Left ventricle myocardium inferior (tissue), 1 donor: ENCODE data around the gene FRYL. TPM values are rescaled to one million over a fixed set of nuclear protein-coding genes. Genes with fewer than 3 reads are reported as not detected.
"Not testable (repeated sequence)": the region's sequence is repeated elsewhere in the genome, so short reads cannot be mapped to it uniquely, and the experiment has no call there.

Experiments
- DNase-seq: peaks from one replicate; pipeline ENCODE4 v3.0.0-alpha.2; 2020
- H3K27ac ChIP-seq: fragments of 200-600 bp; replicated peaks from 2 replicates; pipeline ENCODE4 v1.8.0; 2021
- H3K27me3 ChIP-seq: fragments of 200-600 bp; 2 replicates; pipeline ENCODE4 v1.8.0; 2021; ENCODE audit warnings: low read depth
- H3K36me3 ChIP-seq: fragments of 200-600 bp; 2 replicates; pipeline ENCODE4 v1.8.0; 2021
- H3K4me1 ChIP-seq: fragments of 200-600 bp; 2 replicates; pipeline ENCODE4 v1.8.0; 2021
- H3K4me3 ChIP-seq: fragments of 200-600 bp; 2 replicates; pipeline ENCODE4 v1.8.0; 2021; ENCODE audit warnings: mild to moderate bottlenecking, moderate library complexity
- H3K9me3 ChIP-seq: fragments of 200-600 bp; replicated peaks from 2 replicates; pipeline ENCODE4 v1.8.0; 2021
- intact Hi-C: fragments of 100-400 bp; cut with micrococcal nuclease; formaldehyde crosslinking; loops from one replicate; pipeline ENCODE4 v1.11.0; 2022
- long read RNA-seq: library from polyadenylated mRNA; unstranded; transcript quantifications from one replicate; pipeline ENCODE4 v2.0.0, GENCODE V29; 2021
- total RNA-seq: library from RNA; stranded (reverse); fragmentation: NEBNext Ultra II Directional; extraction: Animal tissue kit (Norgen Biotek cat#: 25700); gene quantifications from one replicate; pipeline ENCODE4 v1.2.1, GENCODE V29; 2021
- TF ChIP-seq, protein P1 (sequence below): fragments of 200-600 bp; IDR thresholded peaks from 2 replicates; pipeline ENCODE4 v1.8.0; 2021; ENCODE audit warnings: antibody characterized with exemption, mild to moderate bottlenecking, borderline replicate concordance
- donor health status: DM: no; HTN: yes; CAD: no; lungs with severe emphysema.

The FRYL gene
- 33.2 TPM for total RNA-seq
- long read RNA-seq, partial matches to known transcripts = 5 of 7 reads
- long read RNA-seq, other reads (novel, unspliced or antisense) = 2 of 7 reads

GRCh38 chr4:48779998-48780864 lies at the start of gene FRYL:
FRYL (minus strand) TSS chr4:48780279; CDS start chr4:48634410, 145,869 bp downstream.
- intact Hi-C loops = loop anchor here (10.0 kb wide), 1 partner anchor 205 kb away; no protein-coding TSS in a partner anchor
- no peaks in the 10 kb centered on the region for H3K27me3 ChIP-seq
- peak; percentile 100 for DNase-seq
- H3K4me1 ChIP-seq = peaks cover 55% of the 10 kb centered on the region
- H3K9me3 ChIP-seq = no peaks in the 10 kb centered on the region
- H3K4me3 ChIP-seq = peak within 1 kb of the TSS; percentile 97
- H3K36me3 ChIP-seq = no peaks in the 10 kb centered on the region
- peak within 1 kb of the TSS; percentile 95 for H3K27ac ChIP-seq
- TF ChIP-seq, protein P1, sequence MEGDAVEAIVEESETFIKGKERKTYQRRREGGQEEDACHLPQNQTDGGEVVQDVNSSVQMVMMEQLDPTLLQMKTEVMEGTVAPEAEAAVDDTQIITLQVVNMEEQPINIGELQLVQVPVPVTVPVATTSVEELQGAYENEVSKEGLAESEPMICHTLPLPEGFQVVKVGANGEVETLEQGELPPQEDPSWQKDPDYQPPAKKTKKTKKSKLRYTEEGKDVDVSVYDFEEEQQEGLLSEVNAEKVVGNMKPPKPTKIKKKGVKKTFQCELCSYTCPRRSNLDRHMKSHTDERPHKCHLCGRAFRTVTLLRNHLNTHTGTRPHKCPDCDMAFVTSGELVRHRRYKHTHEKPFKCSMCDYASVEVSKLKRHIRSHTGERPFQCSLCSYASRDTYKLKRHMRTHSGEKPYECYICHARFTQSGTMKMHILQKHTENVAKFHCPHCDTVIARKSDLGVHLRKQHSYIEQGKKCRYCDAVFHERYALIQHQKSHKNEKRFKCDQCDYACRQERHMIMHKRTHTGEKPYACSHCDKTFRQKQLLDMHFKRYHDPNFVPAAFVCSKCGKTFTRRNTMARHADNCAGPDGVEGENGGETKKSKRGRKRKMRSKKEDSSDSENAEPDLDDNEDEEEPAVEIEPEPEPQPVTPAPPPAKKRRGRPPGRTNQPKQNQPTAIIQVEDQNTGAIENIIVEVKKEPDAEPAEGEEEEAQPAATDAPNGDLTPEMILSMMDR = no peak

- intact Hi-C loops = no loop called here
- Histone ChIP-seq H3K4me1 (peaks cover 17% of the 10 kb centered on the region), H3K9me3 (no peaks in the 10 kb centered on the region), H3K4me3 (no peak overlapping the region), H3K27me3 (no peaks in the 10 kb centered on the region), H3K27ac (no peak overlapping the region), H3K36me3 (no peaks in the 10 kb centered on the region)
- TF ChIP-seq, protein P1 = no peak
- no peak for DNase-seq
Observed at GRCh38 chr4:48827622-48828021, 47.5 kb upstream of the FRYL start.

- H3K4me1 ChIP-seq, H3K27ac ChIP-seq, DNase-seq, H3K36me3 ChIP-seq, H3K27me3 ChIP-seq, H3K4me3 ChIP-seq, intact Hi-C loops: not testable (repeated sequence)
- H3K9me3 ChIP-seq = peaks cover 11% of the 10 kb centered on the region
Observed at GRCh38 chr4:48821431-48821830, 41.4 kb upstream of the FRYL start.

- Histone ChIP-seq H3K36me3 (no peaks in the 10 kb centered on the region), H3K9me3 (peaks cover 4% of the 10 kb centered on the region), H3K27ac (no peak overlapping the region), H3K4me3 (no peak overlapping the region), H3K4me1 (no peaks in the 10 kb centered on the region), H3K27me3 (no peaks in the 10 kb centered on the region)
- TF ChIP-seq, protein P1 = no peak
- DNase-seq = no peak
- intact Hi-C loops = no loop called here
Observed at GRCh38 chr4:48816971-48817370, 36.9 kb upstream of the FRYL start.

DNA sequence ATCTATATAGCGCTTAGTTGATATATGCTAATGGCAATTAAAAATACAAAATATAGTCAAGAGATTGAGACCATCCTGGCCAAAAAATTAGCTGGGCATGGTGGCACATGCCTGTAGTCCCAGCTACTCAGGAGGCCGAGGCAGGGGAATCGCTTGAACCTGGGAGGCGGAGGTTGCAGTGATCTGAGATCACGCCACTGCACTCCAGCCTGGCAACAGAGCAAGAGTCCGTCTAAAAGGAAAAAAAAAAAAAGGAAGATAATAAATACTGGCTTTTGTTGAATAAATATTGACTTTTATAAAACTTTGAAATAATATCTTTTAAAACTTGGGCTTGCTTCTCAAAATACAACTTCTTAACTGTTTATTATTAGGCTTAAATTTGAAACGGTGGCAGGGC lies 36.2 kb upstream of the FRYL start:
- H3K27ac ChIP-seq, intact Hi-C loops, H3K4me1 ChIP-seq, H3K4me3 ChIP-seq, H3K36me3 ChIP-seq, H3K27me3 ChIP-seq, H3K9me3 ChIP-seq, DNase-seq: not testable (repeated sequence)

DNA sequence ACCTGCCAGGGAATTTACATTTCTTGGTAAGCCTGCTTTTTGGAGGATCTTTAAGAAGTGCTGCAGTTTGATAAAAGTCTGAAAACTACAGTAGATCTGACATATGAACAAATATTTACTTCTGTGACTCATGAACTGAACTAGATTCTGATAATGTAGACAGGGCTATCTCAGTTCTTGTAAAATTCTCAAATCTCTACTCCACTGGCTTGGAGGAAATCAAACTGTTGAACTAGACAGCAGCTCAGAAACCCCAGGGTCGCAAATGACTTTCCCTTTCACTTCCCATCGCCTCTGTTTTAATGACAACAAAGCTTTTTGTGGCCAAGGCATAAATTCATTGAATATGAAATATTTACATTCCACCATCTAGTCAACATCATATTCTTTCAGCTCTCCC lies 35.4 kb upstream of the FRYL start:
- no peaks in the 10 kb centered on the region for H3K36me3 ChIP-seq
- no peaks in the 10 kb centered on the region for H3K27me3 ChIP-seq
- TF ChIP-seq, protein P1 = no peak
- no peaks in the 10 kb centered on the region for H3K4me1 ChIP-seq
- no peak overlapping the region for H3K27ac ChIP-seq
- H3K9me3 ChIP-seq = no peaks in the 10 kb centered on the region
- intact Hi-C loops = no loop called here
- no peak overlapping the region for H3K4me3 ChIP-seq
- DNase-seq = no peak
